Measurements from ENCODE around the gene FOS. TPM values are rescaled to one million over a fixed set of nuclear protein-coding genes. Genes with fewer than 3 reads are reported as not detected.

The FOS gene
- total RNA-seq (2014; rRNA removed; shearing (Covaris generic)), result 44.1 and 52.5 TPM in 2 replicates

GRCh38 chr14:75278422-75279152 lies at the start of gene FOS:
Gene FOS (plus strand): TSS chr14:75278828. CDS start chr14:75278983, 155 bp downstream.

Small RNA genes lying within 50 kb of the gene (small RNA-seq; reads per million reads assigned to genes)
- gene RF00004, result not detected

Other genes starting within 250 kb of the FOS start
- gene MLH3, start 227.4 kb upstream of the FOS start, total RNA-seq (2014; rRNA removed; shearing (Covaris generic)), result 0.45 and 1.4 TPM in 2 replicates
- gene ACYP1, start 214.8 kb upstream of the FOS start, total RNA-seq (2014; rRNA removed; shearing (Covaris generic)), result 31.3 and 34.2 TPM in 2 replicates
- 0.21 TPM in 1 of 2 replicates, not detected in the other for gene ZC2HC1C, start 209.2 kb upstream of the FOS start, total RNA-seq (2014; rRNA removed; shearing (Covaris generic))
- 19.7 and 19.8 TPM in 2 replicates for gene NEK9, start 151.8 kb upstream of the FOS start, total RNA-seq (2014; rRNA removed; shearing (Covaris generic))
- 73.4 and 99.5 TPM in 2 replicates for gene TMED10, start 102.2 kb upstream of the FOS start, total RNA-seq (2014; rRNA removed; shearing (Covaris generic))
- 35.8 and 38.6 TPM in 2 replicates for gene JDP2, start 149.2 kb downstream of the FOS start, total RNA-seq (2014; rRNA removed; shearing (Covaris generic))
- gene BATF, start 243.6 kb downstream of the FOS start, total RNA-seq (2014; rRNA removed; shearing (Covaris generic)), result not detected in 2 replicates

All from A375 (cell line).